B cell (primary cell): ENCODE data around the gene PRPF38B. TPM values are rescaled to one million over a fixed set of nuclear protein-coding genes. Genes with fewer than 3 reads are reported as not detected.
A peak's percentile ranks its signal among the peaks of the same experiment; 100 is the strongest.

Experiments used
- ATAC-seq: fragments of 200-7000 bp; cut with Tn5 transposase; one replicate; pipeline ENCODE4 v1.10.0; 2021; ENCODE audit warnings: low read depth, mild to moderate bottlenecking, moderate number of reproducible peaks, moderate library complexity
- CTCF ChIA-PET: fragments of 350-600 bp; sonication (Branson Sonifier 250); formaldehyde crosslinking; loops from one replicate; lab custom pipeline; 2021; ENCODE audit warnings: antibody characterized with exemption, inconsistent platforms; lab: Charles Lee
- POLR2A ChIA-PET: fragments of 350-600 bp; sonication (Branson Sonifier 250); formaldehyde crosslinking; loops from one replicate; lab custom pipeline; 2021; ENCODE audit warnings: antibody characterized with exemption; lab: Charles Lee
- DNase-seq: peaks from one replicate; pipeline ENCODE4 v3.0.0; 2013
- H2AFZ ChIP-seq: 2 replicates; pipeline ENCODE4 v1.6.1; 2012; ENCODE audit warnings: mild to moderate bottlenecking, low read depth, low read length; ENCODE audit not compliant: insufficient read depth, poor library complexity, severe bottlenecking
- H3K27ac ChIP-seq, 2 donors: 1 replicate in 1 of 2; 2 replicates in 1 of 2; pipeline ENCODE4 v1.5.1; 2012 to 2013; ENCODE audit warnings: low read length in 2 of 2, mild to moderate bottlenecking in 2 of 2, moderate library complexity in 1 of 2
- H3K27me3 ChIP-seq, 4 experiments: fragments of 200-600 bp in 1 of 4; sonication (generic) in 1 of 4; replicated peaks in 1 of 4; 1 replicate in 2 of 4; 2 replicates in 2 of 4; pipeline versions ENCODE4 v1.6.1 to v1.7.0; 2013 to 2016; ENCODE audit warnings: low read length in 3 of 4, mild to moderate bottlenecking in 2 of 4, mixed read lengths in 1 of 4, moderate library complexity in 1 of 4; ENCODE audit not compliant: insufficient read depth in 4 of 4, control insufficient read depth in 3 of 4; ENCODE audit errors: control extremely low read depth in 1 of 4
- H3K36me3 ChIP-seq, 2 experiments: replicated peaks in 1 of 2; 1 replicate in 1 of 2; 2 replicates in 1 of 2; pipeline versions ENCODE4 v1.6.1 to v1.7.1; 2013; ENCODE audit warnings: low read length in 1 of 2; ENCODE audit not compliant: insufficient read depth in 2 of 2, control insufficient read depth in 1 of 2; ENCODE audit errors: control extremely low read depth in 1 of 2, extremely low read depth in 1 of 2
- H3K4me1 ChIP-seq, 2 donors: fragments of 200-600 bp in 1 of 2; sonication (generic) in 1 of 2; 1 replicate in 1 of 2; 2 replicates in 1 of 2; pipeline versions ENCODE4 v1.5.1 to v1.6.1; 2013 to 2017; ENCODE audit warnings: low read length in 2 of 2; ENCODE audit not compliant: control insufficient read depth in 2 of 2, insufficient read depth in 2 of 2
- H3K4me2 ChIP-seq: replicated peaks from 2 replicates; pipeline ENCODE3; 2012; ENCODE audit warnings: mild to moderate bottlenecking, low read depth, low read length; ENCODE audit not compliant: poor library complexity, severe bottlenecking
- H3K4me3 ChIP-seq, 5 experiments: fragments of 200-600 bp in 1 of 5; sonication (generic) in 1 of 5; 1 replicate in 3 of 5; 2 replicates in 2 of 5; pipeline versions ENCODE4 v1.5.1 to v1.7.0; 2011 to 2016; ENCODE audit warnings: low read length in 4 of 5, mild to moderate bottlenecking in 4 of 5, low read depth in 2 of 5, control low read depth in 1 of 5, moderate library complexity in 1 of 5; ENCODE audit not compliant: insufficient read depth in 1 of 5; ENCODE audit errors: control extremely low read depth in 1 of 5, extremely low read depth in 1 of 5
- H3K79me2 ChIP-seq: fragments of 200-600 bp; sonication (generic); one replicate; pipeline ENCODE4 v1.6.0; 2016; ENCODE audit warnings: low read length; ENCODE audit not compliant: control insufficient read depth, insufficient read depth
- H3K9ac ChIP-seq: fragments of 200-600 bp; sonication (generic); 2 replicates; pipeline ENCODE4 v1.6.1; 2017; ENCODE audit warnings: mild to moderate bottlenecking, low read length, moderate library complexity
- H3K9me3 ChIP-seq, 3 donors: one replicate each; pipeline versions ENCODE4 v1.6.1 to v1.7.1; 2013; ENCODE audit warnings: low read length in 2 of 3; ENCODE audit not compliant: control insufficient read depth in 2 of 3, insufficient read depth in 1 of 3; ENCODE audit errors: control extremely low read depth in 1 of 3
- H4K20me1 ChIP-seq: 2 replicates; pipeline ENCODE4 v1.6.0; 2012; ENCODE audit warnings: mild to moderate bottlenecking, low read length; ENCODE audit not compliant: insufficient read depth, control insufficient read depth, poor library complexity, severe bottlenecking
- H3K27ac Mint-ChIP-seq: one replicate; pipeline ENCODE4 v1.8.0; 2021; ENCODE audit warnings: mixed read lengths
- H3K27me3 Mint-ChIP-seq: one replicate; pipeline ENCODE4 v1.8.0; 2021; ENCODE audit warnings: mixed read lengths
- H3K4me1 Mint-ChIP-seq: one replicate; pipeline ENCODE4 v1.8.0; 2021; ENCODE audit warnings: mixed read lengths
- H3K4me3 Mint-ChIP-seq: one replicate; pipeline ENCODE4 v1.8.0; 2021; ENCODE audit warnings: mixed read lengths
- H3K9me3 Mint-ChIP-seq: one replicate; pipeline ENCODE4 v1.8.0; 2022; ENCODE audit warnings: mixed read lengths; ENCODE audit not compliant: insufficient read depth
- WGBS: methylation state at CpG from one replicate; pipeline ENCODE4 v1.1.5; 2013; ENCODE audit warnings: missing lambda C conversion rate; ENCODE audit not compliant: insufficient coverage; 5-methylcytosine and 5-hydroxymethylcytosine counted together
- intact Hi-C: fragments of 100-400 bp; cut with micrococcal nuclease; formaldehyde crosslinking; loops from one replicate; pipeline ENCODE4 v1.10.0; 2022
- polyA plus RNA-seq: library from polyadenylated mRNA; depleted of rRNA; stranded (reverse); fragments of >200 nt; gene quantifications from 2 replicates; pipeline ENCODE4 v1.2.3, GENCODE V29; 2012
- total RNA-seq, 2 donors: library from RNA; stranded (reverse); fragments of 120-200 nt in 1 of 2; gene quantifications; 1 replicate in 1 of 2; 2 replicates in 1 of 2; pipeline versions ENCODE4 v1.2.3 to v1.2.4, GENCODE V29; 2013 to 2022
- TF ChIP-seq, protein P1 (sequence below): fragments of 200-600 bp; IDR thresholded peaks from one replicate; pipeline ENCODE4 v1.8.0; 2022; ENCODE audit warnings: antibody characterized with exemption, mild to moderate bottlenecking

The PRPF38B gene
- total and polyA plus RNA-seq, 2 donors (not counting 1 experiment from before 2014, with no cell fraction given), result 48.7 to 114 TPM

DNA sequence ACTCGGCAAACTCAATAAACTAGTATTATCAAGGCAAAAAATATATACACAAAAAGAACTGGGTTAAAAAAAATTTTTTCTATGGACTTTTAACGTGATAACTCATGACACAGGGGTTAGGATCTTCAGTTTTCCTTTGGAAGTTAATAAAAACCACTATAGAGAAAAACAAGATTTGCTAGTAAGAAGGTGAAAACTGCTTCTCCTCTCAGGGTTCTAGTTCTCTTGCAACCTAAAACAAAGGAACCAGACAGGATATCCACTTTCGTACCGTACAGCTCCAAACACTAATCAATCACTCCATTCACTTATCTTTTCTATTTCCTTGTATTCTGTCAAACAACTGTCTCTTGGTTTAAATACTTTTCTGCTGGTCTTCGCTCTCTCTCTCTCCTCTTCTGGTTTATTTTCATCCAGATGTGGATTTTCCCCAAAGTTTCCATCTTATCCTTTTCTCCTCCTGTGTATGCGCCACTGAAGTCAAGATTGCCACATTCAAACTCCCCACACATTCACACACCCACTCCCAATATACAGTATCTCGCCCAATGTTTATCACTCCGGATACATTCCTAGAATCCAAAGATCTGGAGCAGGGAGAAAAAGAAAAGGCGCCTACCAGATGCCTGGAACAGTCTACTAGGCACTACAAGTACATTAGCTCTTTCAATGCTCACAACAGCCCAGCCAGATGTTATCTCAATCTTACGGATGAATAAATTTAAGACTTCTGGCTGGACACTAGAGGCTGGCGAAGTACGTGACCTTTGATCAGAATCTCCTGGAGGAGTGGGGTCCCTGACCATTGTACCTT is 775 bp upstream of the PRPF38B start:
- H3K4me1 Mint-ChIP-seq, result peaks cover 43% of the 10 kb centered on the region
- TF ChIP-seq, protein P1, sequence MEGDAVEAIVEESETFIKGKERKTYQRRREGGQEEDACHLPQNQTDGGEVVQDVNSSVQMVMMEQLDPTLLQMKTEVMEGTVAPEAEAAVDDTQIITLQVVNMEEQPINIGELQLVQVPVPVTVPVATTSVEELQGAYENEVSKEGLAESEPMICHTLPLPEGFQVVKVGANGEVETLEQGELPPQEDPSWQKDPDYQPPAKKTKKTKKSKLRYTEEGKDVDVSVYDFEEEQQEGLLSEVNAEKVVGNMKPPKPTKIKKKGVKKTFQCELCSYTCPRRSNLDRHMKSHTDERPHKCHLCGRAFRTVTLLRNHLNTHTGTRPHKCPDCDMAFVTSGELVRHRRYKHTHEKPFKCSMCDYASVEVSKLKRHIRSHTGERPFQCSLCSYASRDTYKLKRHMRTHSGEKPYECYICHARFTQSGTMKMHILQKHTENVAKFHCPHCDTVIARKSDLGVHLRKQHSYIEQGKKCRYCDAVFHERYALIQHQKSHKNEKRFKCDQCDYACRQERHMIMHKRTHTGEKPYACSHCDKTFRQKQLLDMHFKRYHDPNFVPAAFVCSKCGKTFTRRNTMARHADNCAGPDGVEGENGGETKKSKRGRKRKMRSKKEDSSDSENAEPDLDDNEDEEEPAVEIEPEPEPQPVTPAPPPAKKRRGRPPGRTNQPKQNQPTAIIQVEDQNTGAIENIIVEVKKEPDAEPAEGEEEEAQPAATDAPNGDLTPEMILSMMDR, result no peak
- H3K36me3 ChIP-seq, result peaks cover 4 to 12% of the 10 kb centered on the region in 2 experiments
- peak overlapping the region; percentile 96 for H3K9ac ChIP-seq
- H3K9me3 ChIP-seq, result no peaks in the 10 kb centered on the region
- intact Hi-C loops, result loop anchor here (5.0 kb wide), 1 partner anchor 179 kb away; no protein-coding TSS in a partner anchor
- ChIA-PET CTCF (interaction anchor here (0.6 to 3.2 kb wide), 13 partner anchors 9 to 1084 kb away, joined by 3 to 18 read pairs (median 6); partner anchors contain the start of genes EEIG2, HENMT1 and SLC25A24), POLR2A (interaction anchor here (1.2 to 3.1 kb wide), 6 partner anchors 28 to 491 kb away, joined by 3 to 45 read pairs (median 6); partner anchors contain the start of genes CLCC1, EEIG2, HENMT1 and SLC25A24)
- ATAC-seq (no peak), DNase-seq (peak; percentile 20)
- peaks cover 21 to 35% of the 10 kb centered on the region in 2 donors for H3K4me1 ChIP-seq
- H3K27ac ChIP-seq, result peak overlapping the region; percentile 96 to 99
- H3K27ac Mint-ChIP-seq, result peak overlapping the region; percentile 97
- H3K4me3 ChIP-seq, result peak overlapping the region; percentile 84 to 93 (median 90)
- H3K79me2 ChIP-seq, result peaks cover 49% of the 10 kb centered on the region
- peak overlapping the region; percentile 92 for H3K4me2 ChIP-seq
- no peaks in the 10 kb centered on the region for H3K9me3 Mint-ChIP-seq
- peaks cover 6% of the 10 kb centered on the region for H3K27me3 Mint-ChIP-seq
- peak overlapping the region; percentile 95 for H2AFZ ChIP-seq
- 7% methylated on average over 9 of the region's 12 CpGs for WGBS
- peaks cover 31% of the 10 kb centered on the region for H4K20me1 ChIP-seq
- H3K27me3 ChIP-seq, result no peaks in the 10 kb centered on the region
- H3K4me3 Mint-ChIP-seq, result peak overlapping the region; percentile 98
